Right renal cortex interstitium (tissue), 3 donors: ENCODE data around the gene STPG3. TPM values are rescaled to one million over a fixed set of nuclear protein-coding genes. Genes with fewer than 3 reads are reported as not detected.

Experiments
- DNase-seq, 3 donors: peaks; one replicate each; pipeline ENCODE4 v3.0.0-alpha.2; 2013; ENCODE audit warnings: low read depth in 3 of 3, low spot score in 2 of 3
- polyA plus RNA-seq, 3 donors: library from polyadenylated mRNA; unstranded; fragments of 120-200 nt; gene quantifications; one replicate each; pipeline ENCODE4 v1.2.1, GENCODE V29; 2013; ENCODE audit not compliant: insufficient read length in 3 of 3

The STPG3 gene
- polyA plus RNA-seq, 3 donors = 0.75 to 1.6 (median 1.1) TPM

GRCh38 chr9:137298401-137299202 is 47.5 kb downstream of the STPG3 start:
- no peak for DNase-seq

GRCh38 chr9:137299203-137299565 is 48.1 kb downstream of the STPG3 start:
- no peak for DNase-seq

- no peak for DNase-seq
These were observed 48.9 kb downstream of the STPG3 start for GRCh38 chr9:137299938-137300337.

- DNase-seq = no peak
These were observed 49.5 kb downstream of the STPG3 start for GRCh38 chr9:137300567-137301080.

GRCh38 chr9:137301081-137301947 is 50.2 kb downstream of the STPG3 start:
- no peak for DNase-seq

- DNase-seq = no peak
These were observed 51.0 kb downstream of the STPG3 start, which contains the start of gene NRARP for GRCh38 chr9:137302118-137302448. Gene NRARP, minus strand, starts transcription at chr9:137302271. Its CDS starts 343 bp downstream, at chr9:137301928.

GRCh38 chr9:137302449-137303150 is 51.5 kb downstream of the STPG3 start:
- no peak for DNase-seq

Other genes with a start within 250 kb of the STPG3 start
- 10 to 100 TPM; 42.0 to 49.0 (median 46.3) TPM for gene ABCA2, start 223.0 kb upstream of the STPG3 start, polyA plus RNA-seq
- under 1 TPM in 1 of 3 donors, not detected in 2; 0.06 TPM for gene FUT7, start 219.2 kb upstream of the STPG3 start, polyA plus RNA-seq
- gene NPDC1, start 205.1 kb upstream of the STPG3 start, polyA plus RNA-seq = 10 to 100 TPM; 16.3 to 20.1 (median 18.7) TPM
- 1 to 10 TPM; 2.9 to 3.9 (median 3.3) TPM for gene ENTPD2, start 197.2 kb upstream of the STPG3 start, polyA plus RNA-seq
- 1 to 10 TPM; 5.4 to 6.2 (median 5.9) TPM for gene SAPCD2, start 180.7 kb upstream of the STPG3 start, polyA plus RNA-seq
- 1 to 10 TPM; 3.5 to 5.4 (median 3.8) TPM for gene UAP1L1, start 173.8 kb upstream of the STPG3 start, polyA plus RNA-seq
- gene MAN1B1, start 164.3 kb upstream of the STPG3 start, polyA plus RNA-seq = 10 to 100 TPM; 43.6 to 48.3 (median 47.0) TPM
- gene DPP7, start 136.6 kb upstream of the STPG3 start, polyA plus RNA-seq = 10 to 100 TPM; 11.8 to 19.8 (median 11.9) TPM
- not detected for gene GRIN1, start 112.1 kb upstream of the STPG3 start, polyA plus RNA-seq
- not detected for gene LRRC26, start 81.2 kb upstream of the STPG3 start, polyA plus RNA-seq
- not detected for gene TMEM210, start 79.2 kb upstream of the STPG3 start, polyA plus RNA-seq
- gene ANAPC2, start 62.7 kb upstream of the STPG3 start, polyA plus RNA-seq = 10 to 100 TPM; 29.1 to 34.5 (median 31.9) TPM
- gene SSNA1, start 62.6 kb upstream of the STPG3 start, polyA plus RNA-seq = 10 to 100 TPM; 41.4 to 52.2 (median 43.2) TPM
- gene TPRN, start 50.5 kb upstream of the STPG3 start, polyA plus RNA-seq = 10 to 100 TPM; 12.8 to 15.5 (median 13.2) TPM
- gene TMEM203, start 45.6 kb upstream of the STPG3 start, polyA plus RNA-seq = 10 to 100 TPM; 39.7 to 44.3 (median 42.6) TPM
- gene NDOR1, start 45.6 kb upstream of the STPG3 start, polyA plus RNA-seq = 1 to 10 TPM; 7.6 to 8.2 (median 8.2) TPM
- gene RNF208, start 29.0 kb upstream of the STPG3 start, polyA plus RNA-seq = 1 to 10 TPM; 5.1 to 7.2 (median 5.2) TPM
- gene CYSRT1, start 26.1 kb upstream of the STPG3 start, polyA plus RNA-seq = 1 to 10 TPM; 3.1 to 6.6 (median 5.6) TPM
- 1 to 10 TPM; 3.0 to 8.0 (median 4.6) TPM for gene RNF224, start 23.8 kb upstream of the STPG3 start, polyA plus RNA-seq
- 1 to 10 TPM; 2.8 to 6.0 (median 5.2) TPM for gene SLC34A3, start 20.4 kb upstream of the STPG3 start, polyA plus RNA-seq
- gene TUBB4B, start 10.0 kb upstream of the STPG3 start, polyA plus RNA-seq = 100 to 1,000 TPM; 332 to 418 (median 352) TPM
- 10 to 100 TPM; 45.5 to 54.0 (median 51.3) TPM for gene NELFB, start 4.0 kb downstream of the STPG3 start, polyA plus RNA-seq
- 1 to 10 TPM; 3.7 to 4.3 (median 4.2) TPM for gene TOR4A, start 26.4 kb downstream of the STPG3 start, polyA plus RNA-seq
- 1 to 10 TPM; 5.3 to 7.5 (median 6.4) TPM for gene NRARP, start 51.0 kb downstream of the STPG3 start, polyA plus RNA-seq
- gene EXD3, start 171.9 kb downstream of the STPG3 start, polyA plus RNA-seq = 1 to 10 TPM; 8.7 to 9.2 (median 8.9) TPM
- gene NOXA1, start 172.1 kb downstream of the STPG3 start, polyA plus RNA-seq = 1 to 10 TPM; 3.9 to 4.9 (median 4.8) TPM
- under 1 TPM; 0.19 to 0.34 (median 0.25) TPM for gene ENTPD8, start 190.1 kb downstream of the STPG3 start, polyA plus RNA-seq
- 10 to 100 TPM; 51.0 to 58.8 (median 57.3) TPM for gene NSMF, start 208.0 kb downstream of the STPG3 start, polyA plus RNA-seq